Neuronal stem cell (in vitro differentiated cells): ENCODE results near the gene NT5DC1.

ENCODE experiments used
- DNase-seq: peaks from one replicate; pipeline ENCODE4 v3.0.0-alpha.2; 2013; ENCODE audit warnings: low spot score
- H2AFZ ChIP-seq: one replicate; pipeline ENCODE4 v1.6.1; 2013; ENCODE audit warnings: mild to moderate bottlenecking, low read length, inconsistent platforms
- H2AK5ac ChIP-seq: 2 replicates; pipeline ENCODE4 v1.6.1; 2013; ENCODE audit warnings: low read depth, mild to moderate bottlenecking, inconsistent platforms, low read length, moderate library complexity, mixed read lengths
- H2BK120ac ChIP-seq: 2 replicates; pipeline ENCODE4 v1.6.1; 2013; ENCODE audit warnings: low read depth, mild to moderate bottlenecking, inconsistent platforms, low read length, moderate library complexity, mixed read lengths
- H2BK12ac ChIP-seq: one replicate; pipeline ENCODE4 v1.6.1; 2013; ENCODE audit warnings: low read length, inconsistent platforms
- H2BK15ac ChIP-seq: 2 replicates; pipeline ENCODE4 v1.6.1; 2013; ENCODE audit warnings: mild to moderate bottlenecking, low read length, inconsistent platforms, mixed read lengths
- H2BK5ac ChIP-seq: one replicate; pipeline ENCODE4 v1.6.1; 2013; ENCODE audit warnings: inconsistent platforms, mild to moderate bottlenecking, low read length, moderate library complexity
- H3K14ac ChIP-seq: one replicate; pipeline ENCODE4 v1.6.1; 2013; ENCODE audit warnings: low read length, inconsistent platforms
- H3K18ac ChIP-seq: 2 replicates; pipeline ENCODE4 v1.6.1; 2013; ENCODE audit warnings: low read length, inconsistent platforms
- H3K23ac ChIP-seq: 2 replicates; pipeline ENCODE4 v1.6.1; 2013; ENCODE audit warnings: low read depth, mild to moderate bottlenecking, mixed read lengths, low read length, inconsistent platforms; ENCODE audit not compliant: poor library complexity
- H3K27ac ChIP-seq: replicated peaks from 3 replicates; pipeline ENCODE4 v1.5.1; 2013; ENCODE audit warnings: low read length, inconsistent platforms
- H3K27me3 ChIP-seq, 3 experiments: 2 replicates each; pipeline ENCODE4 v1.6.1; 2013; ENCODE audit warnings: low read length in 3 of 3, mild to moderate bottlenecking in 2 of 3, inconsistent platforms in 1 of 3, low read depth in 1 of 3, mixed read lengths in 1 of 3, moderate library complexity in 1 of 3; ENCODE audit not compliant: control insufficient read depth in 3 of 3, insufficient read depth in 3 of 3
- H3K36me3 ChIP-seq, 2 donors: replicated peaks in 1 of 2; 2 replicates each; pipeline ENCODE4 v1.6.1; 2013; ENCODE audit warnings: low read length in 2 of 2; ENCODE audit not compliant: control insufficient read depth in 2 of 2, insufficient read depth in 2 of 2
- H3K4ac ChIP-seq: 2 replicates; pipeline ENCODE4 v1.6.1; 2013; ENCODE audit warnings: inconsistent platforms, mild to moderate bottlenecking, low read length, moderate library complexity
- H3K4me1 ChIP-seq, 2 donors: 1 replicate in 1 of 2; 2 replicates in 1 of 2; pipeline ENCODE4 v1.6.1; 2013; ENCODE audit warnings: low read length in 2 of 2, low read depth in 1 of 2; ENCODE audit not compliant: control insufficient read depth in 2 of 2, insufficient read depth in 1 of 2
- H3K4me2 ChIP-seq: one replicate; pipeline ENCODE4 v1.6.1; 2013; ENCODE audit warnings: mild to moderate bottlenecking, low read length, inconsistent platforms; ENCODE audit not compliant: insufficient read depth, poor library complexity, severe bottlenecking
- H3K4me3 ChIP-seq, 2 donors: 2 replicates each; pipeline ENCODE4 v1.5.1; 2013; ENCODE audit warnings: low read length in 2 of 2, mild to moderate bottlenecking in 2 of 2, inconsistent platforms in 1 of 2, moderate library complexity in 1 of 2
- H3K79me1 ChIP-seq: one replicate; pipeline ENCODE4 v1.6.1; 2013; ENCODE audit warnings: low read depth, mild to moderate bottlenecking, inconsistent platforms, low read length, moderate library complexity
- H3K9ac ChIP-seq: one replicate; pipeline ENCODE4 v1.6.1; 2013; ENCODE audit warnings: mild to moderate bottlenecking, low read depth, low read length, inconsistent platforms; ENCODE audit not compliant: poor library complexity
- H3K9me3 ChIP-seq, 2 donors: replicated peaks in 1 of 2; 2 replicates each; pipeline versions ENCODE3 to v1.6.1; 2013; ENCODE audit warnings: low read length in 2 of 2, mild to moderate bottlenecking in 2 of 2, inconsistent platforms in 1 of 2, low read depth in 1 of 2, mixed read lengths in 1 of 2, moderate library complexity in 1 of 2; ENCODE audit not compliant: control insufficient read depth in 2 of 2, insufficient read depth in 1 of 2
- H4K8ac ChIP-seq: one replicate; pipeline ENCODE4 v1.6.1; 2013; ENCODE audit warnings: low read depth, mild to moderate bottlenecking, inconsistent platforms, low read length, moderate library complexity
- H4K91ac ChIP-seq: one replicate; pipeline ENCODE4 v1.6.1; 2013; ENCODE audit warnings: low read length, low read depth, mild to moderate bottlenecking, inconsistent platforms; ENCODE audit not compliant: poor library complexity
- WGBS, 2 donors: extraction: QIAGEN DNeasy Blood & Tissue Kit; methylation state at CpG; one replicate each; pipeline ENCODE4 v1.1.7; 2013; ENCODE audit warnings: missing lambda C conversion rate in 2 of 2, mixed read lengths in 1 of 2; ENCODE audit not compliant: insufficient read length in 2 of 2, insufficient replicate concordance in 1 of 2; ENCODE audit errors: extremely low coverage in 2 of 2; 5-methylcytosine and 5-hydroxymethylcytosine counted together

NT5DC1 gene

DNA sequence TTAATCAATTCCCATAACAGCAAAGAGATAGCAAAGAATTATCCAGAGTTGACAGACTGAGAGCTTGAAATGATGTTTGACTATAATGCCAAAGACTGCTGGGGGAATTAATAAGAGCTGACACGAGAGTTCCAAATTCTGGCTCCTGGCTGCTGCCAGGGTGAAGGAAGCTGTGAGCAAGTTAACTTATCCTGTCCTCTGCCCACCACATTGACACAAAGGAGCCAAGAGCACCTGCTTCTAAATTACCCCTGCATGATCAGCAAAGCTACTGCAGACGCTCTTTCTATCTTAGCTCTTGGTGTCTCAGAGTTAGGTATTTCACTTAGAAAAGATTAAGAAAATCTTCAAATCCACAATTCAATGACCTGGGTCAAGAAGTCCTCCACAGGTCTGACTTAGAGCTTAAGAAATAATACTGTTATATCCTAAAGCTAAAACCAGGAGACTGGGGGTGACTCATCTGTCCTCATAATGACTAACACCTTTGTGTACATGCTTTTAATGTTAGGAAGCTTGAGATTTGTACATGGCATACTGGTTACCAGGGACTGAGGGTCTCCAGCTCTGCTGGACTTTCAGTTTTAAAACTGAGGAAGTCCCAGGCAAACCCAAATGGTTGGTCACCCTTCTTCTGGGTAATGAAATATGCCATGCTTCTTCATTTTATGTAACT is 26.8 kb upstream of the NT5DC1 start:
- no peak overlapping the region for H3K14ac ChIP-seq
- no peak overlapping the region for H4K8ac ChIP-seq
- no peak overlapping the region for H3K23ac ChIP-seq
- no peaks in the 10 kb centered on the region for H3K36me3 ChIP-seq
- H2BK15ac ChIP-seq: no peak overlapping the region
- H3K4me2 ChIP-seq: no peak overlapping the region
- H3K4ac ChIP-seq: no peak overlapping the region
- H3K18ac ChIP-seq: no peak overlapping the region
- H2BK120ac ChIP-seq: no peak overlapping the region
- no peak overlapping the region for H2BK5ac ChIP-seq
- H4K91ac ChIP-seq: no peak overlapping the region
- H3K9me3 ChIP-seq: no peaks in the 10 kb centered on the region
- H3K79me1 ChIP-seq: no peaks in the 10 kb centered on the region
- DNase-seq: no peak
- H3K27me3 ChIP-seq: peaks cover 0 to 4% (median 0%) of the 10 kb centered on the region in 3 experiments
- no peak overlapping the region for H2AFZ ChIP-seq
- H2AK5ac ChIP-seq: no peak overlapping the region
- no peak overlapping the region for H3K27ac ChIP-seq
- H3K9ac ChIP-seq: no peak overlapping the region
- no peak overlapping the region for H2BK12ac ChIP-seq
- H3K4me3 ChIP-seq: no peak overlapping the region
- no peaks in the 10 kb centered on the region for H3K4me1 ChIP-seq
- no CpG with 5 or more reads among the region's 2 CpGs for WGBS, 2 donors

DNA sequence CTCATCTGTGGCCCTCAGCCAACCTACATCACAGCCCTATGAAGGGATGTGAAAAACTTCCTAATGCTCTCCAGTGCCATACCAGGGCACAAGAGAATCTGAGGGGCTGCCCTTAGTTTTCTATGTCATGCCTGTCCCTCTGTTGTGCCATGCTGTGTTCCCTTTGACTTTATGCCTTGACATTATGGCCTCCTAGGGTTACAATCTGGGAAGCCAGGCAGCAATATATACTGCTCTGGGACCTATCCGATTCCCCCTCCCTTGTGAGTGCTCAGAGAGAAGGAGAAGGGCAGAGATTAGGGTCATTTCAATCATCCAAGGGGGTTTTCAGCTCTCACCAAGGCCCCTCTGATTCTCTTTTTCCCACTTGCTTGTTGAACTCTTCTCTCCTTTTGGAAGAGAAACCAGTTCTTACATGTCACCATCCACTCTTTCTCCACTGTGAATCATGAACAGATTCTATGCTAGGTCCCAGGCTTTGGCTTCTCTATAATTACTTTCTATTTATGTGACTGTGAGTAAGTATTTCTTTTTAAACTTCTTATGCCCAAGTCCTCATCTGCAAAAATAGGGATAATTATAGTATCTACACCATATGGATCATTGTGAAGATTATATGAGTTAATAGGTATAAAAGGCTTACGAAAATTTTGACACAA is 25.8 kb upstream of the NT5DC1 start:
- Histone ChIP-seq H2AFZ (no peak overlapping the region), H3K4me2 (no peak overlapping the region), H3K27me3 (peaks cover 0 to 4% (median 0%) of the 10 kb centered on the region in 3 experiments), H2BK5ac (no peak overlapping the region), H2BK120ac (no peak overlapping the region), H3K79me1 (no peaks in the 10 kb centered on the region), H4K91ac (no peak overlapping the region), H2AK5ac (no peak overlapping the region), H3K9me3 (no peaks in the 10 kb centered on the region), H3K4me3 (no peak overlapping the region), H3K36me3 (no peaks in the 10 kb centered on the region), H3K14ac (no peak overlapping the region), H3K4me1 (no peaks in the 10 kb centered on the region), H3K27ac (no peak overlapping the region), H3K23ac (no peak overlapping the region), H3K9ac (no peak overlapping the region), H2BK15ac (no peak overlapping the region), H2BK12ac (no peak overlapping the region), H3K4ac (no peak overlapping the region), H4K8ac (no peak overlapping the region), H3K18ac (no peak overlapping the region)
- WGBS, 2 donors: no CpG with 5 or more reads among the region's 2 CpGs
- no peak for DNase-seq

DNA sequence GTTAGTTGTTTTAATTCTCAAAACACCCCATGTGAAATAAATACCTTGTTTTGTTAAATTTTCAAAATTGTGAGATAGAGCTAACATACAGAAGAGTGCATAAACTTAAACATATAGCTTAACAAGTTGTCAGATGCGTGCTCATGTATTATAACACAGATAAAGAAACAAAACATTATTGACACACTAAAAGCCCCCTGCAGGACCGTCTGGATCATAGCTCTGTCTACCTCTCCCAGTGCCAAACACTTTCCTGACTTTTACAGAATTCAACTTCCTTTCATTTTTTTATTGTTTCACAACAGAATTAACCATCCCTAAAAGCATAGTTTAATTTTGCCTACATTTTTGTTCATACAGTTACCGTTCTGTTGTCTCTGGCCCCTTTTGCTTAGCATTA is 22.1 kb upstream of the NT5DC1 start:
- Histone ChIP-seq H3K4me1 (no peaks in the 10 kb centered on the region), H3K4ac (no peak overlapping the region), H2AK5ac (no peak overlapping the region), H2BK12ac (no peak overlapping the region), H2BK15ac (no peak overlapping the region), H4K91ac (no peak overlapping the region), H2AFZ (no peak overlapping the region), H3K27me3 (no peaks in the 10 kb centered on the region), H2BK5ac (no peak overlapping the region), H3K9ac (no peak overlapping the region), H3K14ac (no peak overlapping the region), H3K4me3 (no peak overlapping the region), H3K9me3 (no peaks in the 10 kb centered on the region), H3K27ac (no peak overlapping the region), H3K4me2 (no peak overlapping the region), H3K23ac (no peak overlapping the region), H3K79me1 (no peaks in the 10 kb centered on the region), H3K36me3 (no peaks in the 10 kb centered on the region), H4K8ac (no peak overlapping the region), H2BK120ac (no peak overlapping the region), H3K18ac (no peak overlapping the region)
- no CpG with 5 or more reads among the region's 3 CpGs for WGBS, 2 donors
- no peak for DNase-seq

DNA sequence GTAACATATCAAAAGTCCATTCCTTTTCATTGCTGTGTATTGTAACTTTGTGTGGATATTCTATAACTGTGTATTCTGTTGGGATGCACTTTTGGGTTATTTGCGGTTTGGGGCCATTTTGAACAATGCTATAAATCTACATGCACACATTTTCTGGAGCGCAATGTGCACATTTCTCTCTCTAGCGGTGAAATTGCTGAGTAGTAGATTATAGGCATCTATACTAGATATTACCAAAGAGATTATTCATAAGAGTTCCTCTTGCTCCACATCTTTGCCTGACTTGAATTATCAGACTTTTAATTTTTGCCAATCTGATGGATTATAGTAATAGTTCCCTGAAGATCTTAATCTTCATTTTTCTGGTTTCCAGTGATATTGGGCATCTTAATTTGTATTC is 21.7 kb upstream of the NT5DC1 start:
- Histone ChIP-seq H3K4me2 (no peak overlapping the region), H4K8ac (no peak overlapping the region), H2BK5ac (no peak overlapping the region), H2AK5ac (no peak overlapping the region), H2BK12ac (no peak overlapping the region), H3K27me3 (no peaks in the 10 kb centered on the region), H3K9ac (no peak overlapping the region), H3K79me1 (no peaks in the 10 kb centered on the region), H3K18ac (no peak overlapping the region), H3K23ac (no peak overlapping the region), H4K91ac (no peak overlapping the region), H2AFZ (no peak overlapping the region), H3K4me1 (no peaks in the 10 kb centered on the region), H3K4me3 (no peak overlapping the region), H2BK15ac (no peak overlapping the region), H3K36me3 (no peaks in the 10 kb centered on the region), H3K4ac (no peak overlapping the region), H3K9me3 (no peaks in the 10 kb centered on the region), H2BK120ac (no peak overlapping the region), H3K14ac (no peak overlapping the region), H3K27ac (no peak overlapping the region)
- no peak for DNase-seq
- no CpG with 5 or more reads among the region's 3 CpGs for WGBS, 2 donors
